OCI-LY3 (cell line): ENCODE results near the gene PTGS1.

Source experiments
- H2AFZ ChIP-seq: fragments of 200-600, 300-600 bp; shearing (Covaris generic); 2 replicates; pipeline ENCODE4 v1.6.0; 2014; ENCODE audit warnings: antibody characterized with exemption, low read depth, low read length
- H3K27ac ChIP-seq: fragments of 200-600, 300-600 bp; sonication (generic); 2 replicates; pipeline ENCODE4 v1.5.1; 2014; ENCODE audit warnings: mild to moderate bottlenecking, low read length, moderate library complexity, mixed read lengths
- H3K27me3 ChIP-seq: fragments of 200-600, 300-600 bp; sonication (generic); 2 replicates; pipeline ENCODE4 v1.6.1; 2014; ENCODE audit warnings: low read depth, low read length, mixed read lengths
- H3K36me3 ChIP-seq: fragments of 200-600, 300-600 bp; sonication (generic); replicated peaks from 2 replicates; pipeline ENCODE3; 2014; ENCODE audit warnings: low read depth, low read length, mixed read lengths
- H3K4me1 ChIP-seq: fragments of 300-600, 200-600 bp; sonication (generic); 2 replicates; pipeline ENCODE4 v1.6.1; 2014; ENCODE audit warnings: low read length, mixed read lengths
- H3K4me2 ChIP-seq: fragments of 200-600, 300-600 bp; sonication (generic); 2 replicates; pipeline ENCODE4 v1.6.1; 2014; ENCODE audit warnings: low read length, mixed read lengths
- H3K4me3 ChIP-seq: fragments of 300-600, 200-600 bp; sonication (generic); 2 replicates; pipeline ENCODE4 v1.5.1; 2014; ENCODE audit warnings: antibody characterized with exemption, mild to moderate bottlenecking, low read length, moderate library complexity
- H3K79me2 ChIP-seq: fragments of 300-600, 200-600 bp; shearing (Covaris generic); 2 replicates; pipeline ENCODE4 v1.6.1; 2014; ENCODE audit warnings: mild to moderate bottlenecking, low read length, mixed read lengths
- H3K9ac ChIP-seq: fragments of 300-600, 200-600 bp; shearing (Covaris generic); 2 replicates; pipeline ENCODE4 v1.6.0; 2014; ENCODE audit warnings: mild to moderate bottlenecking, low read length, moderate library complexity
- H3K9me3 ChIP-seq: fragments of 200-600, 300-600 bp; shearing (Covaris generic); 2 replicates; pipeline ENCODE4 v1.6.1; 2014; ENCODE audit warnings: low read length, mixed read lengths; ENCODE audit not compliant: insufficient read depth
- H4K20me1 ChIP-seq: fragments of 200-600, 300-600 bp; sonication (generic); 2 replicates; pipeline ENCODE4 v1.6.1; 2016; ENCODE audit warnings: low read length, mixed read lengths; ENCODE audit not compliant: insufficient read depth
- EZH2phosphoT487 ChIP-seq: fragments of 200-600 bp; shearing (Covaris generic); IDR thresholded peaks from 2 replicates; pipeline ENCODE4 v1.6.1; 2018; ENCODE audit warnings: antibody characterized with exemption, mixed run types, low read depth
- TF ChIP-seq, protein P1 (sequence below): fragments of 200-600, 300-600 bp; sonication (generic); IDR thresholded peaks from 2 replicates; pipeline ENCODE4 v1.5.1; 2014; ENCODE audit warnings: antibody characterized with exemption, low read length, low read depth

Gene PTGS1

DNA sequence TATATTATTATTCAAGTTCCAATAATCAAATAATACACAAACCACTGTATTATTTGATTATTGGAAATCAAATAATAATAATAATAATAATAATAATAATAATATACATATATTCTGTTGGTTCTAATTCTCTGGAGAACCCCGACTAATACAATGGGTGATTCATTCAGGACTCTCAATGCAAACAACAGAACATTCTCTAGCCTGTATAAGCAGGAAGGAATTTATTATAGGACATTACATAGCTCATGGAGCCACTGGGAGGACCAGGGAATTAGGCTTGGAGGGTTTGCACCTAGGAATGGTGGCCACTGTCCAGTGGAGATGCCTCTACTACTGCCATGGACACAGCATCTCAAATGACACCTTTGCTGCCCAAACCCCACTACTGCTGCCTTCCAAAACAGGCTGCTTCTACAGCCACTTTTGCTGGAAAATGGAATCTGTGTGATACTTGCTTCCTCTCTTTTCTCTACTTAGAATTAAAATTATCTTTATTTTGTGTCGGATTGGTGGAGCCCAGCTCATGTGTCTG lies 25.9 kb downstream of the PTGS1 start:
- Histone ChIP-seq H3K4me2 (no peak overlapping the region), H2AFZ (no peak overlapping the region), H3K4me3 (no peak overlapping the region), H3K9me3 (no peaks in the 10 kb centered on the region), H3K9ac (no peak overlapping the region), H3K36me3 (peaks cover 31% of the 10 kb centered on the region), H3K79me2 (no peaks in the 10 kb centered on the region), H3K27me3 (no peaks in the 10 kb centered on the region), H3K27ac (no peak overlapping the region), H3K4me1 (peaks cover 13% of the 10 kb centered on the region), H4K20me1 (no peaks in the 10 kb centered on the region)
- TF ChIP-seq EZH2phosphoT487, result no peak
- TF ChIP-seq, protein P1, sequence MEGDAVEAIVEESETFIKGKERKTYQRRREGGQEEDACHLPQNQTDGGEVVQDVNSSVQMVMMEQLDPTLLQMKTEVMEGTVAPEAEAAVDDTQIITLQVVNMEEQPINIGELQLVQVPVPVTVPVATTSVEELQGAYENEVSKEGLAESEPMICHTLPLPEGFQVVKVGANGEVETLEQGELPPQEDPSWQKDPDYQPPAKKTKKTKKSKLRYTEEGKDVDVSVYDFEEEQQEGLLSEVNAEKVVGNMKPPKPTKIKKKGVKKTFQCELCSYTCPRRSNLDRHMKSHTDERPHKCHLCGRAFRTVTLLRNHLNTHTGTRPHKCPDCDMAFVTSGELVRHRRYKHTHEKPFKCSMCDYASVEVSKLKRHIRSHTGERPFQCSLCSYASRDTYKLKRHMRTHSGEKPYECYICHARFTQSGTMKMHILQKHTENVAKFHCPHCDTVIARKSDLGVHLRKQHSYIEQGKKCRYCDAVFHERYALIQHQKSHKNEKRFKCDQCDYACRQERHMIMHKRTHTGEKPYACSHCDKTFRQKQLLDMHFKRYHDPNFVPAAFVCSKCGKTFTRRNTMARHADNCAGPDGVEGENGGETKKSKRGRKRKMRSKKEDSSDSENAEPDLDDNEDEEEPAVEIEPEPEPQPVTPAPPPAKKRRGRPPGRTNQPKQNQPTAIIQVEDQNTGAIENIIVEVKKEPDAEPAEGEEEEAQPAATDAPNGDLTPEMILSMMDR, result no peak

DNA sequence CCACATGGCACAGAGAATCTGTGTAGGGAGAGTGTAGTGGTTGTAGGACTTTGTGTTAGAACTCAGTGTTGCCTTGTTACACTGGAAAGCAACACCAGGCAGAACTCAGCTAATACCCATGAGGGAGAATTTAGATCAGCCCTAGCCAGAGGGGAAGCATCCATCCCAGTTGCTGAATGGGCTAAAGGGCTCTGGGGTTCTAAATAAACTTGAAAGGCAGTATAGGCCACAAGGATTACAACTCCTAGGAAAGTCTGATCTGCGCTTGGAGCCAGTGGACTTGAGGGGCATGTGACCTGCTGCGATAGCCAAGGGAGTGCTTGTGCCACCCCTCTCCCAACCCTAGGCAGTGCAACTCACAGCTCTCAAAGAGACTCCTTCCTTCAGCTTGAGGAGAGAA lies 26.9 kb downstream of the PTGS1 start:
- no peak overlapping the region for H2AFZ ChIP-seq
- no peak for TF ChIP-seq EZH2phosphoT487
- TF ChIP-seq, protein P1, result no peak
- no peaks in the 10 kb centered on the region for H3K79me2 ChIP-seq

DNA sequence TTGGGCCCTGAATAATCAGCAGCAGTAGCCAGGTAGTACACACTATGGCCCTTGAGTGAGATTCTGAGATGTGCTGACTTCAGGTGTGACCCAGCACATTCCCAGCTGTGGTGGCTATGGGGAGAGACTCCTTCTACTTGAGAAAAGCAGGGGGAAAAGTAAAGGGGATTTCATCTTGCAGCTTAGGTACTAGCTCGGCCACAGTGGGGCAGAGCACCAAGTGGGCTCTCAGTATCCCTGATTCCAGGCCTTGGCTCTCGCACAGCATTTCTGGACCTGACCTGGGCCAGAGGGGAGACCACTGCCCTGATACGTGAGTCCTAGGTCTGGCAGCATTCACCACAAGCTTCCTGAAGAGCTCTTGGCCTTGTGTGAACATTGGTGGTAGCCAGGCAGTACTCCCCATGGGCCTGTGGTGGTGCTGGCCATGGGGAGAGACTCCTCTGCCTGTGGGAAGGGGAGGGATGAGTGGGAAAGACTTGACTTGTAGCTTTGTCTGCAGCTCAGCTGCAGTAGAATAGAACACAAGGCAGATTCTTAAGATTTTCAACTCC lies 27.6 kb downstream of the PTGS1 start:
- Histone ChIP-seq H4K20me1 (no peaks in the 10 kb centered on the region), H3K27ac (no peak overlapping the region), H3K9ac (no peak overlapping the region), H3K4me3 (no peak overlapping the region), H3K27me3 (no peaks in the 10 kb centered on the region), H3K4me1 (peaks cover 8% of the 10 kb centered on the region), H3K9me3 (no peaks in the 10 kb centered on the region), H3K36me3 (peaks cover 13% of the 10 kb centered on the region), H3K79me2 (no peaks in the 10 kb centered on the region), H3K4me2 (no peak overlapping the region), H2AFZ (no peak overlapping the region)
- TF ChIP-seq EZH2phosphoT487, result no peak

More for the DNA sequence above, 26.9 kb downstream of the PTGS1 start:
- Histone ChIP-seq H3K4me3 (no peak overlapping the region), H3K36me3 (peaks cover 20% of the 10 kb centered on the region), H3K9me3 (no peaks in the 10 kb centered on the region), H4K20me1 (no peaks in the 10 kb centered on the region), H3K4me2 (no peak overlapping the region), H3K27ac (no peak overlapping the region), H3K4me1 (peaks cover 10% of the 10 kb centered on the region), H3K27me3 (no peaks in the 10 kb centered on the region), H3K9ac (no peak overlapping the region)

DNA sequence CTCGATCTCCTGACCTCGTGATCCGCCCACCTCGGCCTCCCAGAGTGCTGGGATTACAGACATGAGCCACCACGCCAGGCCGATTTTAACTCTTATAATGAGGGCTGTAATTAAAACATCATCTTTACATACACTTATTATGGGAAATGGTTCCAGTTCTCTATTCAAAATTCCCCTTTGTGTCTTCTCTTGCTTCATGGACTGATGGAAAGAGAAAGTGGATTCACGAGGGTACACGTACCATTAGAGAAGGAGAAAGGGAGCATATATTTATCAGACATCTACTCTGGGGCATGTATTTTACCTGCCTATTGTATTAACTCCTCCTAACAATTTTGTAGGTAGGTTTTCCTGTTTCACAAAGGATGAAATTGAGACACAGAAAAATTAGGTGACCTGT lies 31.1 kb downstream of the PTGS1 start:
- H3K9me3 ChIP-seq, result no peaks in the 10 kb centered on the region
- TF ChIP-seq, protein P1, result no peak
- no peak for TF ChIP-seq EZH2phosphoT487
- H4K20me1 ChIP-seq, result no peaks in the 10 kb centered on the region
- H3K4me3 ChIP-seq, result no peak overlapping the region
- no peaks in the 10 kb centered on the region for H3K36me3 ChIP-seq
- H3K4me1 ChIP-seq, result peaks cover 8% of the 10 kb centered on the region
- no peak overlapping the region for H3K4me2 ChIP-seq
- no peak overlapping the region for H3K27ac ChIP-seq
- no peaks in the 10 kb centered on the region for H3K79me2 ChIP-seq
- no peak overlapping the region for H2AFZ ChIP-seq
- no peak overlapping the region for H3K9ac ChIP-seq
- no peaks in the 10 kb centered on the region for H3K27me3 ChIP-seq
